Astrocyte of the hippocampus (primary cell): ENCODE data around the gene GMEB2.
A peak's percentile ranks its signal among the peaks of the same experiment; 100 is the strongest.
"Not testable (repeated sequence)": the region's sequence is repeated elsewhere in the genome, so short reads cannot be mapped to it uniquely, and the experiment has no call there.

Experiments
- DNase-seq: peaks from one replicate; pipeline ENCODE4 v3.0.0; 2011; ENCODE audit warnings: low read depth, low spot score

The GMEB2 gene

GRCh38 chr20:63573647-63574131, 53.2 kb downstream of the GMEB2 start:
- DNase-seq, result peak; percentile 24

GRCh38 chr20:63572788-63573646, 53.9 kb downstream of the GMEB2 start:
- DNase-seq, result peak; percentile 29

- no peak for DNase-seq
Measured at GRCh38 chr20:63572071-63572787, 54.7 kb downstream of the GMEB2 start.

GRCh38 chr20:63571087-63571478, 55.8 kb downstream of the GMEB2 start:
- not testable (repeated sequence) for DNase-seq

- DNase-seq, result no peak
Measured at GRCh38 chr20:63570281-63571086, 56.4 kb downstream of the GMEB2 start.

GRCh38 chr20:63568986-63569949, 57.6 kb downstream of the GMEB2 start:
- DNase-seq, result no peak

- no peak for DNase-seq
Measured at GRCh38 chr20:63568170-63568981, 58.5 kb downstream of the GMEB2 start.

- no peak for DNase-seq
Measured at GRCh38 chr20:63567386-63568169, 59.3 kb downstream of the GMEB2 start.

- DNase-seq, result no peak
Measured at GRCh38 chr20:63567136-63567385, 59.8 kb downstream of the GMEB2 start.

GRCh38 chr20:63566395-63567135, 60.3 kb downstream of the GMEB2 start:
- no peak for DNase-seq

GRCh38 chr20:63565699-63566335, 61.1 kb downstream of the GMEB2 start:
- no peak for DNase-seq

GRCh38 chr20:63565021-63565698, 61.7 kb downstream of the GMEB2 start:
- no peak for DNase-seq

GRCh38 chr20:63564036-63564810, 62.7 kb downstream of the GMEB2 start:
- no peak for DNase-seq

GRCh38 chr20:63563225-63563935, 63.5 kb downstream of the GMEB2 start:
- DNase-seq, result no peak

- no peak for DNase-seq
Measured at GRCh38 chr20:63562461-63563224, 64.3 kb downstream of the GMEB2 start.
